OCI-LY7 (cell line): ENCODE data around the gene PIP5K1A. TPM values are rescaled to one million over a fixed set of nuclear protein-coding genes. Genes with fewer than 3 reads are reported as not detected.
"Not testable (repeated sequence)": the region's sequence is repeated elsewhere in the genome, so short reads cannot be mapped to it uniquely, and the experiment has no call there.

Experiments used
- BruUV-seq: library from RNA; stranded (reverse); fragments of 400-500 nt; replicated peaks from 2 replicates; lab custom pipeline; 2021; lab: Mats Ljungman, UMichigan
- CTCF ChIA-PET: fragments of 300-600 bp; sonication (Branson Sonifier 250); formaldehyde crosslinking; loops from one replicate; lab custom pipeline; 2022; ENCODE audit warnings: antibody characterized with exemption; ENCODE audit not compliant: unreplicated experiment; lab: Charles Lee
- POLR2A ChIA-PET: fragments of 300-600 bp; sonication (Branson Sonifier 250); formaldehyde crosslinking; loops from one replicate; lab custom pipeline; 2022; ENCODE audit warnings: antibody characterized with exemption; lab: Charles Lee
- DNase-seq: peaks from one replicate; pipeline ENCODE4 v3.0.0-alpha.2; 2015; ENCODE audit warnings: low spot score
- H2AFZ ChIP-seq: fragments of 200-600 bp; sonication (generic), shearing (Covaris generic); 2 replicates; pipeline ENCODE4 v1.6.1; 2014; ENCODE audit warnings: mild to moderate bottlenecking, antibody characterized with exemption, low read length, moderate library complexity
- H3K27ac ChIP-seq: fragments of 200-600 bp; sonication (generic); 2 replicates; pipeline ENCODE4 v1.5.1; 2014; ENCODE audit warnings: mixed run types, low read depth, mild to moderate bottlenecking, moderate library complexity, low read length, inconsistent platforms; ENCODE audit not compliant: poor library complexity, severe bottlenecking
- H3K36me3 ChIP-seq: fragments of 200-600 bp; sonication (generic); 2 replicates; pipeline ENCODE4 v1.6.1; 2014; ENCODE audit warnings: mild to moderate bottlenecking, antibody characterized with exemption, low read length, moderate library complexity, mixed read lengths; ENCODE audit not compliant: insufficient read depth
- H3K4me1 ChIP-seq: fragments of 200-600 bp; sonication (generic); 2 replicates; pipeline ENCODE4 v1.5.1; 2014; ENCODE audit warnings: mild to moderate bottlenecking, low read length; ENCODE audit not compliant: insufficient read depth, poor library complexity, severe bottlenecking
- H3K4me2 ChIP-seq: fragments of 200-600 bp; sonication (generic); 2 replicates; pipeline ENCODE4 v1.6.1; 2014; ENCODE audit warnings: mild to moderate bottlenecking, low read length
- H3K4me3 ChIP-seq: fragments of 200-600 bp; sonication (generic); 2 replicates; pipeline ENCODE4 v1.5.1; 2014; ENCODE audit warnings: mild to moderate bottlenecking, low read depth, low read length; ENCODE audit not compliant: poor library complexity, severe bottlenecking
- H3K79me2 ChIP-seq: fragments of 200-600 bp; sonication (generic); 2 replicates; pipeline ENCODE4 v1.6.1; 2016; ENCODE audit warnings: low read depth, mild to moderate bottlenecking, low read length, moderate library complexity, mixed read lengths; ENCODE audit not compliant: insufficient read depth
- H3K9me2 ChIP-seq: fragments of 200-600 bp; sonication (generic); 2 replicates; pipeline ENCODE4 v1.6.1; 2016; ENCODE audit warnings: mild to moderate bottlenecking, low read length, mixed read lengths; ENCODE audit not compliant: insufficient read depth
- H3K9me3 ChIP-seq: fragments of 200-600 bp; sonication (generic); 2 replicates; pipeline ENCODE4 v1.6.1; 2014; ENCODE audit warnings: mild to moderate bottlenecking, mixed run types, low read length, mixed read lengths
- H4K20me1 ChIP-seq: fragments of 200-600 bp; sonication (generic); 2 replicates; pipeline ENCODE4 v1.6.1; 2014; ENCODE audit warnings: mild to moderate bottlenecking, antibody characterized with exemption, low read length, moderate library complexity, mixed read lengths; ENCODE audit not compliant: insufficient read depth
- CTCF ChIP-seq: fragments of 200-600 bp; sonication (generic); conservative IDR thresholded peaks from 2 replicates; pipeline ENCODE4 v1.5.1; 2014; ENCODE audit warnings: mild to moderate bottlenecking, antibody characterized with exemption, low read length, moderate library complexity, mixed read lengths
- EZH2phosphoT487 ChIP-seq: fragments of 200-600 bp; sonication (generic); IDR thresholded peaks from 2 replicates; pipeline ENCODE4 v1.6.1; 2018; ENCODE audit warnings: low read depth, borderline replicate concordance, mild to moderate bottlenecking, mixed run types, antibody characterized with exemption, low read length, moderate library complexity, mixed read lengths
- intact Hi-C: fragments of 100-400 bp; cut with micrococcal nuclease; formaldehyde crosslinking; loops from one replicate; pipeline ENCODE4 v1.10.0; 2022; ENCODE audit not compliant: unreplicated experiment
- total RNA-seq, 2 experiments: library from RNA; depleted of rRNA in 1 of 2; stranded (reverse); fragments of >200 nt in 1 of 2; shearing (Covaris generic) in 1 of 2; gene quantifications; 2 replicates each; pipeline ENCODE4 v1.2.3, GENCODE V29; 2014 to 2022

PIP5K1A gene
- total RNA-seq, 2 experiments from 2014 or later = 50.5 to 85.3 TPM

- H2AFZ ChIP-seq = no peak overlapping the region
- H3K4me1 ChIP-seq = no peaks in the 10 kb centered on the region
- TSS peak; percentile 72 for BruUV-seq
- H3K9me2 ChIP-seq = no peaks in the 10 kb centered on the region
- intact Hi-C loops = no loop called here
- ChIA-PET POLR2A (interaction anchor here (0.7 to 1.7 kb wide), 3 partner anchors 10 to 13 kb away, joined by 3 to 6 read pairs (median 3); no protein-coding TSS in a partner anchor), CTCF (interaction anchor here (1.0 kb wide), 1 partner anchor 13 kb away, joined by 3 read pairs; the partner anchor contains the start of gene VPS72)
- H3K79me2 ChIP-seq = no peaks in the 10 kb centered on the region
- TF ChIP-seq EZH2phosphoT487 (no peak), CTCF (no peak)
- peaks cover 60% of the 10 kb centered on the region for H3K36me3 ChIP-seq
- no peak for DNase-seq
- no peaks in the 10 kb centered on the region for H4K20me1 ChIP-seq
- no peaks in the 10 kb centered on the region for H3K9me3 ChIP-seq
- H3K4me3 ChIP-seq = no peak overlapping the region
- no peak overlapping the region for H3K27ac ChIP-seq
- no peak overlapping the region for H3K4me2 ChIP-seq
Observed at GRCh38 chr1:151176514-151177045, 21.8 kb upstream of the PIP5K1A start.

- CTCF ChIA-PET = no interaction called here
- no peaks in the 10 kb centered on the region for H3K9me3 ChIP-seq
- H3K4me1 ChIP-seq = peaks cover 12% of the 10 kb centered on the region
- TF ChIP-seq CTCF (no peak), EZH2phosphoT487 (no peak)
- no peak overlapping the region for H3K4me3 ChIP-seq
- H2AFZ ChIP-seq = no peak overlapping the region
- H3K4me2 ChIP-seq = no peak overlapping the region
- intact Hi-C loops = no loop called here
- H4K20me1 ChIP-seq = no peaks in the 10 kb centered on the region
- no peaks in the 10 kb centered on the region for H3K9me2 ChIP-seq
- no peak overlapping the region for H3K27ac ChIP-seq
- peaks cover 10% of the 10 kb centered on the region for H3K79me2 ChIP-seq
- no peak for DNase-seq
- no TSS peak for BruUV-seq
- peaks cover 70% of the 10 kb centered on the region for H3K36me3 ChIP-seq
- POLR2A ChIA-PET = interaction anchor here (0.7 kb wide), 1 partner anchor 27 kb away, joined by 3 read pairs; no protein-coding TSS in a partner anchor
Observed at GRCh38 chr1:151184211-151184610, 14.1 kb upstream of the PIP5K1A start.

DNA sequence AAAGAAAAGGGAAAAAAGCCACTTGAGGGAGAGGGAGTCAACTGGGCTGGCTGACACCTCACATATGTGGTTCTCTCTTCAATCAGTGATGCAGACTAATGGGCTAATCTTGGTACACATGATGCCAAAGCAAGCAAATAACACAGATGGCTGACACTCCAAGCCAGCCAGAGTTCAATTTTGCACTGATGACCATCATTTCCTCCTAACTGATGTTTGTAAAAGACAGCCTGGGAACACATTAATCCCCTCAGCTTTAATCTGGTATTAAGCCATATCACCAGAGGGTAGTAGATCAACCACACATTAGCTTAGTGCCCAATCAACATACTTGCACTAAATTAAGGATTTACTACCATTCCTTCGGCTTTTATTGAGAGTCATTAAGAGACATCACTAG, 11.1 kb upstream of the PIP5K1A start:
- intact Hi-C loops = no loop called here
- Histone ChIP-seq H3K36me3 (peaks cover 44% of the 10 kb centered on the region), H4K20me1 (no peaks in the 10 kb centered on the region), H3K4me2 (no peak overlapping the region), H3K9me3 (no peaks in the 10 kb centered on the region), H3K4me3 (no peak overlapping the region), H3K27ac (no peak overlapping the region), H3K4me1 (peaks cover 19% of the 10 kb centered on the region), H3K79me2 (peaks cover 16% of the 10 kb centered on the region), H3K9me2 (no peaks in the 10 kb centered on the region), H2AFZ (no peak overlapping the region)
- no TSS peak for BruUV-seq
- CTCF ChIA-PET = no interaction called here
- TF ChIP-seq EZH2phosphoT487 (no peak), CTCF (no peak)
- POLR2A ChIA-PET = no interaction called here
- no peak for DNase-seq

DNA sequence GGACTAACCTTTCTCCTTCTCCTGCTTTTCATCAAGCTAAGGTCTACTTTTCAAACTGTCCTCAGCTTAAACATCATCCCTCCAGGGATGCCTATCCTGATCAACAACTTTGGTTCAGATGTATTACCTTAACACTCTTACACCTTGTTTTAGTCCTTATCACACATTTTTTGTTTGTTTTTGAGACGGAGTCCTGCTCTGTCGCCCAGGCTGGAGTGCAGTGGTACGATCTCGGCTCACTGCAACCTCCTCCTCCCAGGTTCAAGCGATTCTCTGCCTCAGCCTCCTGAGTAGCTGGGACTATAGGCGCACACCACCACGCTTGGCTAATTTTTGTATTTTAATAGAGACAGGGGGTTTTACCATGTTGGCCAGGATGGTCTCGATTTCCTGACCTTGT, 9.7 kb upstream of the PIP5K1A start:
- peaks cover 19% of the 10 kb centered on the region for H3K4me1 ChIP-seq
- H4K20me1 ChIP-seq, intact Hi-C loops, DNase-seq, H3K9me3 ChIP-seq, BruUV-seq, H3K9me2 ChIP-seq, CTCF ChIA-PET, H2AFZ ChIP-seq: not testable (repeated sequence)
- H3K27ac ChIP-seq = peak overlapping the region; percentile 66
- peaks cover 30% of the 10 kb centered on the region for H3K36me3 ChIP-seq
- peak overlapping the region; percentile 91 for H3K4me3 ChIP-seq
- H3K79me2 ChIP-seq = peaks cover 16% of the 10 kb centered on the region
- POLR2A ChIA-PET = interaction anchor here (1.0 to 1.5 kb wide), 5 partner anchors 11 to 32 kb away, joined by 3 to 6 read pairs (median 3); partner anchors contain the start of genes LYSMD1, SCNM1, TMOD4 and TNFAIP8L2
- peak overlapping the region; percentile 100 for H3K4me2 ChIP-seq
